Fibroblast of skin of scalp (primary cell): Measurements from ENCODE around the gene BMS1.
"Not testable (repeated sequence)": the region's sequence is repeated elsewhere in the genome, so short reads cannot be mapped to it uniquely, and the experiment has no call there.

ENCODE experiments used
- DNase-seq: peaks from one replicate; pipeline ENCODE4 v3.0.0-alpha.2; 2013

The BMS1 gene

GRCh38 chr10:42801135-42801534 is 18.5 kb downstream of the BMS1 start:
- no peak for DNase-seq

GRCh38 chr10:42802876-42803275 is 20.3 kb downstream of the BMS1 start:
- peak; percentile 22 for DNase-seq

- DNase-seq: no peak
Measured at GRCh38 chr10:42809676-42810075, 27.1 kb downstream of the BMS1 start.

GRCh38 chr10:42812028-42812427 is 29.4 kb downstream of the BMS1 start:
- DNase-seq: no peak

GRCh38 chr10:42813989-42814687 is 31.5 kb downstream of the BMS1 start:
- not testable (repeated sequence) for DNase-seq

- not testable (repeated sequence) for DNase-seq
Measured at GRCh38 chr10:42816334-42816733, 33.7 kb downstream of the BMS1 start.

- DNase-seq: no peak
Measured at GRCh38 chr10:42816912-42817311, 34.3 kb downstream of the BMS1 start.

GRCh38 chr10:42817417-42817816 is 34.8 kb downstream of the BMS1 start:
- DNase-seq: not testable (repeated sequence)

GRCh38 chr10:42826759-42827158 is 44.2 kb downstream of the BMS1 start:
- not testable (repeated sequence) for DNase-seq

- DNase-seq: no peak
Measured at GRCh38 chr10:42827201-42827600, 44.6 kb downstream of the BMS1 start.

GRCh38 chr10:42828391-42828790 is 45.8 kb downstream of the BMS1 start:
- not testable (repeated sequence) for DNase-seq

GRCh38 chr10:42830237-42830636 is 47.6 kb downstream of the BMS1 start:
- DNase-seq: no peak

- no peak for DNase-seq
Measured at GRCh38 chr10:42836096-42836495, 53.5 kb downstream of the BMS1 start.

GRCh38 chr10:42836771-42837468 is 54.3 kb downstream of the BMS1 start:
- no peak for DNase-seq

GRCh38 chr10:42844810-42845209 is 62.2 kb downstream of the BMS1 start:
- DNase-seq: not testable (repeated sequence)

- not testable (repeated sequence) for DNase-seq
Measured at GRCh38 chr10:42847261-42847660, 64.7 kb downstream of the BMS1 start.

GRCh38 chr10:42850931-42851330 is 68.3 kb downstream of the BMS1 start:
- no peak for DNase-seq

GRCh38 chr10:42859256-42859655 is 76.7 kb downstream of the BMS1 start:
- DNase-seq: no peak

GRCh38 chr10:42860016-42860415 is 77.4 kb downstream of the BMS1 start:
- not testable (repeated sequence) for DNase-seq

- not testable (repeated sequence) for DNase-seq
Measured at GRCh38 chr10:42862801-42863200, 80.2 kb downstream of the BMS1 start.

- peak; percentile 13 for DNase-seq
Measured at GRCh38 chr10:42864575-42864974, 82.0 kb downstream of the BMS1 start.

- no peak for DNase-seq
Measured at GRCh38 chr10:42865716-42866114, 83.1 kb downstream of the BMS1 start.

- DNase-seq: peak; percentile 56
Measured at GRCh38 chr10:42866115-42866995, 83.8 kb downstream of the BMS1 start.
